HPDE6-E6E7 (cell line): ENCODE measurements around the gene TMEM14A.
"Not testable (repeated sequence)": the region's sequence is repeated elsewhere in the genome, so short reads cannot be mapped to it uniquely, and the experiment has no call there.

Experiments used
- DNase-seq: peaks from one replicate; pipeline ENCODE4 v3.0.0; 2011; ENCODE audit warnings: missing footprints; ENCODE audit errors: extremely low spot score

The TMEM14A gene

DNA sequence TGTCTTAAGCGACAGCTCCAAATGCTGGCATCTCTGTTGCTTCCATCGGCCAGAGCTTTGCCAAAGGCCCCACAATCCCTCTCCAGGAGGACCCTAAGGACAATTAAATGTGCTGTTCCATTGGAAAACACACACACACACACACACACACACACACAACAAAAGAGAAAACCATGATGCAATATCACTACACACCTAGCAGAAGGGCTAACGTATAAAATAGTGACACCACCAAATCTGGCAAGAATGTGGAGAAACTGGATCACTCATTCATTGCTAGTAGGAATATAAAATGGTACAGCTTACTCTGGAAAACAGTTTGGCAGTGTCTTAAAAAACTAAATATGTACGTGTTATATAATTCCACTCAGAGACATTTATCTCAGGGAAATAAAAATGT lies 13.0 kb upstream of the TMEM14A start:
- no peak for DNase-seq

DNA sequence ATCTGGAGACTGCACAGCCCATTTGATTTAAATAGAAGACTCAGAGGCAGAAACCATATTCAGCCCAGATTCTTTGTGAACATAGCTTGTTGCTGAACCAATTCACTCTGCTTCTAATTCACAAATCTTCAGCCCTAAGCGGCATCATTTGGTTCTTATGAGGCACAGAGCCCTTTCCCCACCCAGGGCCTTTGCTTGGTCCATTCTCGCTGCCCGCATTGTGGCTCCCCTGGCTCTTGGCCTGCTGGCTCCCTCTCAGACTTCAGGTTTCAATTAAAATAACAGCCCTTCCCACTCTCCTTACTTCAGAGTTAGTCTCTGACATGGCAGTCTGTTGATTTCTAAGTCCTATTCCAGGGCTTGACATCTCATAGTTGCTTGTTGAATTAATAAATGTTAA lies 9.4 kb upstream of the TMEM14A start:
- no peak for DNase-seq

DNA sequence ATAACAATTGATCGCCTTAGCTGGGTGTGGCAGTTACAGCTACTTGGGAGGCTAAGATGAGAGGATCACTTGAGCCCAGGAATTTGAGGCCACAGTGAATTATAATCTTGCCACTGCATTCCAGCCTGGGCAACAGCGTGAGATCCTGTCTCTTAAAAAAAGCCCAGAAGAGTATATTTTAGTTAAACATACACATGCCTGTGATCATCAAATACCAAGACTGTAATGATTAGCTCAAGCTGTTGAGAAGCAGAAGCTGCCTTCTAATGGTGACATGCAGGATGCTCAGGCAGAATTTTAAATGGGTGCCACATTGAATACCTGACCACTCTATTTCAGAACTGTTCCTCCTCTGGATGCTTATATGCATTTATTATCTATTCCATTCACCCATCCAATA lies 8.9 kb upstream of the TMEM14A start:
- DNase-seq = no peak

DNA sequence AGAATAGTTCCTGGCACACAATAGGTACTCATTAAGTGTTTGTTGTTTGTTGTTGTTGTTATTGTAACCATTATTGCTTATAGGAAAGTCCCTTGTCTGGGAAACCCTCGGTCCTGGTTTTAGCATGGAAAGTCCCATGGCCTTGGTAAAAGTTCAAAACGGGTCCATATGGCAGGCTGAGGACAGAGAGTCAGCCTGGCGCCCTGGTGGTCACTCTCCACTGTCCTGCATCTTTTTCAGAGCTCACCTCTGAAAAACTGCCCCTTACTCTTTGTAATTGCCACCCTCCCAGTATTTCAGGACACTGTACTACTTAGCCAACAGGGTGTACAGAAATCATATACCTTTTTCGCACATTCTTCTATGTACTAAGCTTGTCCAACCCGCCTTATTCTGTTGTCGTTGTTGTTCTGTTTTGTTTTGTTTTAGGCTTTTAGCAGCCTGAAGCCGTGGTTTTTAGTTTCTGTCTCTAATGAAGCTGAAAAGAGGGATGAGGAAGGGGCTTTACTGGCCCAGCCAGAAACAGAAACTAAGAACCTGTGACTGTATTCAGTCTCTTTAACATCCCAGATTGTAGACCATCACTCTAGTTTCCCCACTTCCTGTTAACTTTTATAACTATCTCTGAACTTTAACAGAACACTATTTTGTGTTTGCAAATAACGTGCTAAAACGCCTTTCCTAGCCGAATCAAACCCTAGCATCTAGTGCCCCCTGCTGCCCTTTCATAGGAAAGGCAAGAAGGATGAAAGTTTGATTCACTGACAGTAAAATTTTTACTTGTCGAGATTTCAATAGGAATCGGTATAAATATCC lies 7.6 kb upstream of the TMEM14A start:
- peak; percentile 37 for DNase-seq

DNA sequence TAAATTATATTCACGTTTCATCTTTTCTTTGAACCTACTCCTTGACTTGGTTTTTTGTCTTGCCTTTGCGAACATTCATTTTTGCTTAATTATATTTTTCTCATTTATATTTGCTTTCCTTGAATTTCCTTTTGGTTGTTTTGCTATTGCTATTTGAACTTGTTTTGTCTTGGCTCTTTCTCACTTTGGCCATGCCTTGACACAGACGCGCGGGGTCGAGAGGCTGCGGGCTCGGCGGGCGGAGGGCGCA lies 7.1 kb upstream of the TMEM14A start:
- DNase-seq = no peak

DNA sequence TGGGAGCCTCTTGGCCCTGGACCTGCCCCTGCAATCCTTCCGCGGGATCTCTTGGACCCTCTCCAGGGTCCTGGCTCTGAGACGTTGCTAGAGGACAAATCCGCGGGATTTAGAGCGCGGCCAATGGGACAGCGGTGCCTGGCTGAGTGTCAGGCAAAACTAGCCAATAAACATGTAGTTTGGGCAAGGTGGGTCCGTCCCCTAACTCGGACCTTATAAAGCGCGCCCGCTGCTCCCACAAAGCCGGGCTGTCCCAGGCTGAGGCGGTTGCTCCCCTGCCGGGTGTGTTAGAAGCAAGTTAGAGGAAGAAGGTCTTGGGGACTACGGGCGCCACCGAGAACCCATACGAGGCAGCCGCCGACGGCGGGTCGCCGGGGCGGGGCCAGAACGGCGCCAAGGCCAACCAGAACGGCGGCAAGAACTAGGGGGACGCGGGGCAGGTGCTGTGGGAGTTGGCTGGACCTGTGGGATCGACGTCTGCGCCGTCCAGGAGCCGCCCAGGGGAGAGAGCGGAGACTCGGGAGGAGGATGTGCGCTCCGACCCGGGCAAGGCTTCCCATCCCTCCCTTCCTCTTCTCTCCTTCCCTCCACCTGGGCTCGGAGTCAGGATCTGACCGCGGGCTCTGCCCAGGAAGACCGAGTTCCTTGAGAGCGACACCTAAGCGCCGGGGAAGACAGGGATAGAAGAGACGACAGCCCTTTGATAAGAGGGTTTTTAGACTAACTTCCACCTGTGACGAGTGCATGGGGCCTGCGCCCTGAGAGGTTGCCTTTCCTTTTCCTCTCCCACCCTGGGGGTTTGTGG lies 6.5 kb upstream of the TMEM14A start:
- DNase-seq = peak; percentile 95

DNA sequence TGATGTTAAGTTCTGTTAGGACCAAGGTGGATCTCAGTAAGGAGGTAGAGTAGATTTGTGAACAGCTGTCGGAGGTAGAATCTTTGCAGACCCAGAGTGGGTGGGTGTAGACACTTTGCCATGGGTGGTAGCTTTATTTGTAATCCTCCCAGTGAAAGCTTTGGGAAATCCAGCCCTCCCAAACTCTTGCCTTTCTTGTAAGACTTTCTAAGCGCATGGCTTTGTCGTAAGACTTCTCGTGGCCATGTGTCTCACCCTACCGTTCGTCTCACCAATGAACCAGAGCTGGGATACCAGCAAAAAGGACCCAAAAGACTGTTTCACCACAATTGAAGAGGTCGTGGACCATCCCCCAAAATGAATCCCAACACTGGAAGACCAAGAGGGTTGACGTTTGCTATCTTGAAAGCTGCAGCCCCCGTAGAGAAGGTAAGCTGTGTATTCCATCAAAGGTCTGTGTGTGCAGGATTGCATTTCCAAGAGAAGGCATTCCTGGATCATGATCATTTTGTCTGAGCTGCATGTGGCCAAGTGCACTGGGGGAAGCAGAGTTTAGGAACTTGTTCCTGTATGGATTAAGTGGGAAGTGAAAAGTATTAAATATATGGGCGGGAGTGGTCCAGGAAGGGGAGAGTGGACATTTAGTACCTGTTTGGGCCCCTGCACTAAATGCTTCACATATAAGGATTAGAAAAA lies 5.8 kb upstream of the TMEM14A start:
- DNase-seq = no peak

DNA sequence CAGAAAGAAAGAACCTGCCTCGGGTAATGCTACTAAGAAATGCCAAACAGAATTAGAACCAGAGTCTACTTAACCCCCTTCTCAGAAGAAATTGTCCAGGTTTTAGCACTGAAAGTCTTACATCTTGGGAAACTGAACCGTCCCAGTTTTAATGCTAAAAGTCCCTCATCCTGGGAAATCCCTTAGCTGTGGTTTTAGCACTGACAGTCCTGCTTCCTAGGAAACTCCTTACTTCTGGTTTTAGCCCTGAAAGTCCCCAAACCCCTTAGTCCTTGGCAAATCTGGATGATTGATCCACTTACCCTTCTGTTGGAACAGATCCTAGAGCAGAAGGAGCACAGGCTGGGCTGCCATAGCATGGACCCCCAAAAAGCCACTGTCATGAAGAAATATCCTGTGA lies 4.8 kb upstream of the TMEM14A start:
- no peak for DNase-seq

DNA sequence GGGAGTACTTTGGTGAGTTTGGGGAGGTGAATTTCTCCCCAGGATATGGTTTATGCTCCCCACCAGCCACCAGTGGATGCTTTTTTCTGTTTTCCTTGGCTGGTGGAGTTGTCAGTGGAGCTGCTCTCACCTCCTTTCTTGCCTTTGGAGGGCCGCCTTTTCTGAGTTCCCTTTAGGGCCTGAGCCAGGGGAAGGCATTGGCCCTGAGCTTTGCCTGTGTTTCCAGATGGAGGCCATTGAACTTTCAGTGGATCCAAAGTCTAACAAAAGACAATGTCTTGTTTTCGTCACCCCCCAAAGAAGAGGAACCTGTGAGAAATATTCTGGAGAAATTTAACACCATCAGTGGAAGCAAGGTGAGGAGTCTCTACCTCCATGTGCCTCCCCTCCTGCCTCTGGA lies 4.4 kb upstream of the TMEM14A start:
- no peak for DNase-seq

DNA sequence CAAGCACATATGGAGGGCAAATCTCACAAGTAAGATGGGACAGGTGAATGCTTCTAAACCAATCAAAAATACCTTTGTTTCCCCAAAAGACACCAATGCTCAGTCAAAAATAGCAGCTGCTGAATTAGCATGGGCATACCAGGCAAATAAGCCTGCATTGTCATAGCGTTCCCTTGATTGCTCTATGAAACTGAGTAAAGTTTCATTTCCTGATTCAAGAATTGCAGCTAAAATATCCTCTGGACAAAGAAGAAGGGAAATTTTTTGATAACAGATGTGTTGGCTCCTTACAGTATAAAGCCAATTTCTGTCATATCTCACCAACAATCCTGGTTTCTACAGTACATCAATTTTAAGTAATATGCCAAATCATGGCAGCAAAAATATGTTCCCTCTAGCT lies 3.3 kb upstream of the TMEM14A start:
- DNase-seq = no peak

DNA sequence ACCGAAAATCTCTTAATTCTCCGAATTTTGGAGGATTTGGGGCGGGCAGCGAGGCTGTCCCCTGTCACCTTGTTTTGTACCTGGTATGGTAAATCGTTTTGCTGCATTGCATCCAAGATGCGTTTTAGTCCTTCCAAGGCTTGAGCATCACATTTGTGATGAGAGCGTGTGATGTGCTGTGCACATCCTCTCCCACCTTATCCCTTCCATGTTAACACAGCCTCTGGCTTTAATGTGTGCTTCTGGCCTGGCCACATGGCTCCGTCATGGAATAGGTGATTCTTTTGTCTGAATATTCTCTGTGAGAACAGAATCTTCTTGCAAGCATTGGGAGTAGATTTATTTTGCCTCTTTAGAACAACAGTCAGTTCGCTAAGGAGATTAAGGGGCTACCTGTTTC lies 763 bp downstream of the TMEM14A start:
- DNase-seq = no peak

DNA sequence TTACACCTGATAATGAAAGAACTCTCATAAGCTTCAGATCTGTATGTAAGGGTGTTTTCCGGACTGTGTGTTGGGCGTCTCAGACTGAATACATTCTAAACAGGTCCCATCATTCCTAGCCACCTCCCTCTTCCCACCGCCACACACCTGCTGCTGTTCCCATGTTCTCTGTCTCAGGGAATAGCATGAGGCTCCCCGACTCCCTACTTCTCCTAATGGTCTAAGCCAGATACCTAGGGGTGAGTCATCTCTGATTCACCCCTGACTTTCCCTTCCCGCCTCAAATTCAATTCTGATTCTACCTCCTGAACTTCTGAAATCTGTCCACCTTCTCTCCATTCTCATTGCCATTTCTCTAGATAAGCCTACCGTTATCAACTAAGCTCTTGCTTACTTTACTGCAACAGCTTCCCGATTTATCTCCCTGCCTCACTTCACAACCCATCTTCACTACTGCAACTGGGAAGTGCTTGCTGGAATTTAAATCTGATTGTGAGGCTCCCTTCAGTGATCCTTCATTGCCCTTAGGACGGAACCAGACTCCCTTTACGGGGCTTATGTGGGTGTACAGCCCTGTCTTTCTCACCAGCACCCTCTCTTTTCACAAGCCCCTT lies 1.6 kb downstream of the TMEM14A start:
- peak; percentile 72 for DNase-seq

DNA sequence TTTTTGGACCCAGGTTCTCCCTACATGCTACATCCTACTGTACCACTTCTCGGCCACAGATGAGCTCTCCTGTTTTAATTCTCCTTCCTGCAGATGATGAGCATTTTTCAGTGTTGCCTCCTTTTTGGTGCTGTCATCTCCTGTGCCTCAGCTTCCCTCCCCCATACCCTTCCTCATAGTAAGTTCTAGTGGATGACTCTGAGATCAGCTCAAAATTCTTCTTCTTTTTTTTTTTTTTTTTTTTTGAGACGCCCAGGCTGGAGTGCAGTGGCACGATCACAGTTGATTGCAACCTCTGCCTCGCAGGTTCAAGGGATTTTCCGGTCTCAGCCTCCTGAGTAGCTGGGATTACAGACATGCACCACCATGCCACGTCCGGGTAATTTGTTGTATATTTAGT lies 3.8 kb downstream of the TMEM14A start:
- no peak for DNase-seq

DNA sequence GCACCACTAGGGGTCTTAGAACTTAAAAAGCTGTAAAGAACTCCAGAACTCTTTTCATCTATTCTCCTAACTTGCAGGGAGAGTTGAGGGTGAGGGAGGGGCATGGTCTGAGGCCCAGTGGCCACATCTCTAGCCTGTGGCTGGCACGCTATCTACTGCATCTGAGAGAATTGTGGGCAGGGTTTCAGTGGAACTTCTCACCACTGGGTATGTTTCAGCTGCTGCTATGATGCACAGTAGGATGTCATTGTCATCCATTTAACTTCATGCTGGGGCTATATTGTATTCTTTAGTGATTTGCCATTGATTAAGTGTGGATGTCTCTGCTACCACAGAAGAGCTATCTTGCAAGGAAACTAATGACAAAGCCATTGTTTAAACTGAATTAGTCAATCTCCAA lies 4.5 kb downstream of the TMEM14A start:
- no peak for DNase-seq

DNA sequence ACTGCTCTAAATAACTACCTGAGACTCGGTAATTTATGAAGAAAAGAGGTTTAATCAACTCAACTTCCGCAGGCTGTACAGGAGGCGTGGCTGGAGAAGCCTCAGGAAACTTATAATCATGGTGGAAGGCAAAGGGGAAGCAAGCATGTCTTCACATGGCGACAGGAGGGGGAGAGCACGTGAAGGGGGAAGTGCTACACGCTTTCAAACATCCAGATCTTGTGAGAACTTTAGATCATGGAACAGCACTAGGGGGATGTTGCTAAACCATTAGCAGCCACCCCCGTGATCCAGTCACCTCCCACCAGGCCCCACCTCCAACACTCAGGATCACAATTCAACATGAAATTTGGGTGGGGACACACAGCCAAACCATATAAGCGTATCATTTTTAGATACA lies 5.7 kb downstream of the TMEM14A start:
- DNase-seq = not testable (repeated sequence)

DNA sequence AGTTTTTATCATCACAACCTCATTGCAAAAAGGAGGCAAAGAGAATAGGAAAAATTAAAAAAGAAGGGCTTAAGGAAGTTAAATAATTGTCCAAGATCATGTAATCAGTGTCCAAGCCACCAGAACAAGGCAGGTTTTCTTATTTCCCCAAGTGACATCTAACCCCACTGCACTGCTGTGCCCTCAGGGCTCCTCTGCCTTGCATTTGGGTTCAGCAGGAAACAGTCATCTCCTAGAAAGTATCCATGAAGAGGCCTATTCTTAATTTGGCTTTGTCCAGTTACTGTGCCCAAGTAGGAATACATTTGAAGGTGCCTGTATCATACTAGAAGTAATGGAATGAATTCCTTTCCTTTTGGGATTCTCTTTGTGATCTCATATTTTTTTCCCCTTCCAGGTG lies 10.5 kb downstream of the TMEM14A start:
- DNase-seq = no peak

DNA sequence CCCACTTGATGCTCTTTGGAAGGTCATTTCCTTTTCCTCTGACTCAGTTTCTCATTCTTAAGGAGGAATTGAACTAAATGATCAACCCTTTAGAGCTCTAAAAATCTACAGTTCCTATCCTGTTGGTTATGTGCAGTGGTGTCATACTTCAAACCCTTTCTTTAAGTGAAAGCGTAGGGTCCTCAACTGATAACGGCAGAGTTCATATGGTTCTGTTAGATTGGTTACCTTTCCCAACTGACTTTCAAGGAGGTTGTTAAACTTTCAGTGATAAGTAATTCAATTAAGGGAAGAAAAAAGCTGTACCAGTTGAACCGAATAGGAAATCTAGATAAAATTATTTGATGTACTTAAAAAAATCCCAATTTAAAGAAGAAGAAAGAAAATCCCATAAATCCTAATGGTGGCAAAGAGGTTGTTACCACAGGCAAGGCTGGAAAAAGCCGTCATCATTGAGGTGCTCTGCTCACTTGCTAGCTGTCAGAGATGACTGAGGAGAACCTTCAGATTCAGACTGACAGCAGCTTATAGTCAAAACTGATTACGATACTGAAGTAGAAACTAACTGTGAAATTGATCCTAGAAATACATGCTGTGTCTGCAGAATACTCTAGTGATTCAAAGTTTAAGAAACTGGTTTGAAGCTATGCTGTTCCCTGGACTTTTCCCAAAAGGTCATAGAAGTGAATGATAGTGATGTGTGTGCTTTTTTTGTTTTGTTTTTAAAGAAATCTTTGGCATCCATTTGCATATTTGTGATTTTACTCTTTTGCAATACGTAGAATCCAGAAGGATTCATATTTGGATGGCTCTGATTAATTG lies 16.2 kb downstream of the TMEM14A start:
- no peak for DNase-seq

DNA sequence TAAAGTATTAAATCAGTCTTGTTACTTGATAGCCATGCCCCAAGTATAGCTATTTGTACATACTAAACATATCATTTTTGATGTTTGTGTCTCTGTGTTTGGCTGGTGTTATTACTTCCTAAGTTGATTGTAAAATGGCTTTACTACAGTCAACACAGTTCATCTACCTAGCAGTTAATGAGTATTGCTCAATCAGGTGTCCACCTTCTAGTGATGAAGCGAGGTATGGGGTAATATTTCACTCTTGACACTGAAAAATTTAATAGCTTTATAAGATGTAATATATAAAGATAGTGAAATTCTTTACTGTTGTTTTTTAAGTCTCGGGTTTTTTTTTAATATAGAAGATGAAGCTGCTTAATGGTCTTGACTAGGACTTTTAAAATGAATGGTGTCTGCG lies 18.9 kb downstream of the TMEM14A start:
- no peak for DNase-seq

DNA sequence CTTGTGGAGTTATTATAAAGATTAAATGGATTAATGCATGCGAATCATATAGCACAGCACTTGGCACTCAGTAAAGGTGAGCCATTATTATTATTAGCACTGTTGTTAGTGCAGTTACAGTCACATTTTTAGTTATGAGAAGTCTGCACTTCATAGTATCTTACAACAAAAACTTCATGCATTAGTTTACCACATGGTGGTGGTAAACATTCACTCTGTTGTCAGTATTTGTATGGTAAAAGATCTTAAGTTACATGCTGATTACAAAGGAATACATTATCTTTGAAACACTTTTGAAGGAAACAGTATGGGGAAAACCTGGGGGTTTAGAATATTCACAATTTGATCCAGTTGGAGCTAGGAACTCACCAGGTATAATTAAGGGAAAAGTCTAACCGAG lies 20.8 kb downstream of the TMEM14A start:
- no peak for DNase-seq

DNA sequence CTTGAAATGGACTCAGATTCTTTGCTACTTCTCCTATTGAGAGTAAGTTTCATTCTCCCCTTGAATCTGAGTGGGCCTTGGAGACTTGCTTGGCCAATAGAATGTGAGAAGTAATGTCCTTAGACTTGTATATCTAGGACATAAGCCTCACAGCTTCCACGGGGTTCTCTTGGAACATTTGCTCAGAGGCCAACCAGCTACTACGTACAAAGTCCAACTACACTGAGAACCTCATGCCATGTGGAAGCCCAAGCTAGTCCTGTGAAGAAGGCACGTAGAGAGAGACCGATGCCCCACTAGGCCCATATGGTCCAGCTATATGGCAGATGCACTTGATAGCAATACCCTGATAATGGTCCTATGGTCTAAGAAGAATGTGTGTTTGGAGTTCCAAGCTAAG lies 22.9 kb downstream of the TMEM14A start:
- no peak for DNase-seq

DNA sequence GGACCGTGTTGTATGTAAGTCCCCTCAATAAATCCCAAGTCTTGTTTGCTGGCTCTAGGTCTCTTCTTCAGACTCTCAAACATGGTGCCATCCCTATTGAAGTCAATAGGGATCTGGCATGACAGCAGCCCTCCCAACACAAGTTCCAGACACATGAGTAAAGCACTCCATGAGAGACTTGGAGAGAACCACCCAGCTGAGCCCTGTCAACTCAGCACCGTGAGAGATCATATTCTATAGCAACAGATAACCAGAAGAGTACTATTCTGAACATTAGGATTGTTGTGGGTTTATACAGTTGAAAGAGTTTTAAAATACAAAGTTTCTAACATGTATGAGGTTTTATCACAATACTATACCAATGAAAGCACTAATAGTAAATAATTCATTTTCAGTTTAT lies 23.5 kb downstream of the TMEM14A start:
- no peak for DNase-seq

DNA sequence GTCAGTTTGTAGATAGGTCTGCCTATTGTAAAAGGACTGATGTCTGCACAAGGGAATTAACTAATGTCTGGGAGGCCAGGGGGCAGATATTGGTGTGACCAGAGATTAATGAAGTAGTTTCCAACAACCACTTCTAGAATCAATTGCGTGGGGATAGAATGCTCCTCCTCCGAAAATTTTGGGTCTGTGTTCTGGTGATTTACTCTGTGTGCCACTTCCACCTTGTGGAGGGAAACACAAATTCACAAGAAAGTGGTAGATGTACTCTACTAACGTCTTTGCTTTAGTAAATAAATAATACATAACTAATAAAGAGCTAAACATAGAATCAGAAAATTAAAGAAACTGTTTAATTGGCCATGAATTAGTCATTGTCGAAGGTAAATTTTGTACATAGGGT lies 25.5 kb downstream of the TMEM14A start:
- DNase-seq = no peak
